K562 (cell line): ENCODE measurements around the gene HLA-E. TPM values are rescaled to one million over a fixed set of nuclear protein-coding genes. Genes with fewer than 3 reads are reported as not detected.

Experiments used
- DNMT1 ChIP-seq: fragments of 450-650 bp; IDR thresholded peaks from 2 replicates; pipeline ENCODE4 v1.6.1; 2016; ENCODE audit warnings: antibody characterized with exemption, mild to moderate bottlenecking
- EP400 ChIP-seq: fragments of 450-650 bp; IDR thresholded peaks from 2 replicates; pipeline ENCODE4 v1.6.1; 2017; ENCODE audit warnings: antibody characterized with exemption, mild to moderate bottlenecking, moderate library complexity
- ETV1 ChIP-seq: fragments of 450-650 bp; conservative IDR thresholded peaks from 2 replicates; pipeline ENCODE4 v1.6.1; 2016; ENCODE audit warnings: missing genetic modification characterization, control low read depth, low read depth, missing compliant biosample characterization
- GTF2B ChIP-seq: IDR thresholded peaks from 2 replicates; pipeline ENCODE4 v1.6.1; 2011; ENCODE audit not compliant: insufficient read length; ENCODE audit errors: extremely low read depth
- KLF1 ChIP-seq: fragments of 450-650 bp; IDR thresholded peaks from 2 replicates; pipeline ENCODE4 v1.6.1; 2016; ENCODE audit warnings: missing genetic modification characterization, missing compliant biosample characterization
- MTF1 ChIP-seq: fragments of 250-450 bp; sonication (Bioruptor Pico); IDR thresholded peaks from 2 replicates; pipeline ENCODE4 v1.9.0; 2021; ENCODE audit warnings: moderate library complexity, mild to moderate bottlenecking, inconsistent platforms, borderline replicate concordance
- NR1H2 ChIP-seq: sonication (generic); formaldehyde crosslinking; IDR thresholded peaks from 2 replicates; pipeline ENCODE4 v1.4.0; 2020; ENCODE audit warnings: mild to moderate bottlenecking, missing genetic modification reagents
- RBM17 ChIP-seq: fragments of 200-400 bp; formaldehyde crosslinking; IDR thresholded peaks from 2 replicates; pipeline ENCODE4 v1.6.1; 2017; ENCODE audit warnings: low read depth, mild to moderate bottlenecking, low read length, borderline replicate concordance
- TFAP4 ChIP-seq: sonication (generic); formaldehyde crosslinking; IDR thresholded peaks from 2 replicates; pipeline ENCODE4 v1.8.0; 2022; ENCODE audit warnings: missing genetic modification reagents, mild to moderate bottlenecking, moderate library complexity, borderline replicate concordance
- YY1 ChIP-seq, 3 experiments: IDR thresholded peaks; 2 replicates each; pipeline ENCODE4 v1.6.1; 2011; ENCODE audit warnings: low read length in 2 of 3, mild to moderate bottlenecking in 2 of 3, moderate library complexity in 2 of 3, borderline replicate concordance in 1 of 3, control low read depth in 1 of 3, low read depth in 1 of 3; ENCODE audit not compliant: insufficient read depth in 3 of 3, insufficient replicate concordance in 2 of 3, control insufficient read depth in 1 of 3, insufficient read length in 1 of 3; ENCODE audit errors: extremely low read depth in 1 of 3
- ZNF184 ChIP-seq: sonication (generic); formaldehyde crosslinking; IDR thresholded peaks from 2 replicates; pipeline ENCODE4 v1.5.0; 2020; ENCODE audit warnings: missing genetic modification reagents
- ZNF354B ChIP-seq: fragments of 250-450 bp; sonication (Bioruptor Pico); IDR thresholded peaks from 2 replicates; pipeline ENCODE4 v1.4.0; 2020
- ZNF407 ChIP-seq: fragments of 450-650 bp; IDR thresholded peaks from 2 replicates; pipeline ENCODE4 v1.6.1; 2016; ENCODE audit warnings: low read depth
- polyA plus RNA-seq, 8 experiments: library from polyadenylated mRNA; depleted of rRNA in 4 of 8; stranded (reverse) in 5 of 8; unstranded in 3 of 8; fragments of >200 nt; fragmentation: Nextera tagmentation in 2 of 8; fragmentation: Illumina TruSeq in 1 of 8; extraction: Ambion mirVana in 2 of 8; extraction: Trizol in 1 of 8; gene quantifications; 2 replicates each; pipeline versions ENCODE4 v1.2.1 to v1.2.3, GENCODE V29; 2011 to 2014; ENCODE audit warnings: inconsistent platforms in 1 of 8, missing spikeins in 1 of 8
- total RNA-seq, 7 experiments: library from RNA; depleted of rRNA in 6 of 7; stranded (reverse); fragments of >200 nt in 6 of 7; fragmentation: Illumina TruSeq in 2 of 7; extraction: Trizol in 2 of 7; gene quantifications; 2 replicates each; pipeline versions ENCODE4 v1.2.1 to v1.2.3, GENCODE V29; 2011 to 2021; ENCODE audit warnings: low replicate concordance in 1 of 7

Gene HLA-E
- total and polyA plus RNA-seq, 9 of the 15 experiments (the other 6 are each of a cell fraction or from before 2014, with no cell fraction given), result 3.2 to 39.9 (median 26.8) TPM

GRCh38 chr6:30489081-30490025, at the start of gene HLA-E (continued):
- TF ChIP-seq ZNF407 (no peak), EP400 (peak; percentile 79), TFAP4 (CRISPR knock-in tag) (peak; percentile 76; the same call in 1 of the 2 replicates), GTF2B (no peak), ZNF354B (CRISPR knock-in tag) (no peak), NR1H2 (CRISPR knock-in tag) (no peak), ETV1 (tag) (peak; percentile 43; the same call in 1 of the 2 replicates), DNMT1 (peak; percentile 76; the same call in 1 of the 2 replicates), KLF1 (tag) (no peak), ZNF184 (no peak), RBM17 (no peak), MTF1 (CRISPR knock-in tag) (no peak), YY1 (IDR thresholded peaks at IDR 0.05; ENCODE audit: borderline replicate concordance in 1 of 3, control insufficient read depth in 1 of 3, extremely low read depth in 1 of 3, insufficient read depth in 3 of 3, insufficient read length in 1 of 3, insufficient replicate concordance in 2 of 3, low read depth in 1 of 3, low read length in 2 of 3) (no peak)
